HEK293 (cell line): Measurements from ENCODE around the gene MKKS.
"Not testable (repeated sequence)": the region's sequence is repeated elsewhere in the genome, so short reads cannot be mapped to it uniquely, and the experiment has no call there.

Source experiments
- CTCF ChIP-seq: fragments of 450-650 bp; formaldehyde crosslinking; IDR thresholded peaks from 2 replicates; pipeline ENCODE4 v1.5.1; 2016; ENCODE audit warnings: missing biosample characterization, missing genetic modification characterization
- ELK4 ChIP-seq: IDR thresholded peaks from 2 replicates; pipeline ENCODE4 v1.6.1; 2011; ENCODE audit warnings: mild to moderate bottlenecking, low read depth, low read length, borderline replicate concordance
- GLI4 ChIP-seq: fragments of 450-650 bp; formaldehyde crosslinking; IDR thresholded peaks from 2 replicates; pipeline ENCODE4 v1.5.1; 2016; ENCODE audit warnings: missing biosample characterization, missing genetic modification characterization
- PBX3 ChIP-seq: sonication (generic); formaldehyde crosslinking; IDR thresholded peaks from 2 replicates; pipeline ENCODE4 v1.8.1; 2022; ENCODE audit warnings: mild to moderate bottlenecking, moderate library complexity, missing genetic modification reagents
- REST ChIP-seq: fragments of 450-650 bp; formaldehyde crosslinking; IDR thresholded peaks from 2 replicates; pipeline ENCODE4 v1.5.1; 2016; ENCODE audit warnings: missing biosample characterization, missing genetic modification characterization
- TCF7L2 ChIP-seq: IDR thresholded peaks from 2 replicates; pipeline ENCODE4 v1.6.1; 2011; ENCODE audit warnings: low read depth, mild to moderate bottlenecking, inconsistent platforms, low read length, moderate library complexity, borderline replicate concordance
- ZNF148 ChIP-seq: fragments of 450-650 bp; formaldehyde crosslinking; IDR thresholded peaks from 2 replicates; pipeline ENCODE4 v1.5.0; 2017; ENCODE audit warnings: missing biosample characterization, missing genetic modification characterization, borderline replicate concordance
- ZNF292 ChIP-seq: fragments of 450-650 bp; formaldehyde crosslinking; IDR thresholded peaks from 2 replicates; pipeline ENCODE4 v1.5.1; 2016; ENCODE audit warnings: low read depth, missing biosample characterization, missing genetic modification characterization, borderline replicate concordance
- ZNF449 ChIP-seq: fragments of 450-650 bp; formaldehyde crosslinking; IDR thresholded peaks from 2 replicates; pipeline ENCODE4 v1.5.1; 2017; ENCODE audit warnings: missing biosample characterization, mild to moderate bottlenecking, missing genetic modification characterization, moderate library complexity
- ZNF473 ChIP-seq: fragments of 450-650 bp; formaldehyde crosslinking; IDR thresholded peaks from 2 replicates; pipeline ENCODE4 v1.5.1; 2017; ENCODE audit warnings: missing biosample characterization, missing genetic modification characterization
- ZNF518A ChIP-seq: fragments of 450-650 bp; formaldehyde crosslinking; conservative IDR thresholded peaks from 2 replicates; pipeline ENCODE4 v1.5.1; 2016; ENCODE audit warnings: low read depth, missing biosample characterization, missing genetic modification characterization
- ZNF621 ChIP-seq: fragments of 450-650 bp; formaldehyde crosslinking; IDR thresholded peaks from 2 replicates; pipeline ENCODE4 v1.5.1; 2017; ENCODE audit warnings: missing biosample characterization, missing genetic modification characterization
- ZNF707 ChIP-seq: fragments of 450-650 bp; formaldehyde crosslinking; IDR thresholded peaks from 2 replicates; pipeline ENCODE4 v1.5.1; 2016; ENCODE audit warnings: missing biosample characterization, missing genetic modification characterization
- ZXDB ChIP-seq: fragments of 450-650 bp; formaldehyde crosslinking; IDR thresholded peaks from 2 replicates; pipeline ENCODE4 v1.5.1; 2016; ENCODE audit warnings: missing biosample characterization, missing genetic modification characterization

GRCh38 chr20:10394752-10395151 is 39.3 kb downstream of the MKKS start:
- TF ChIP-seq ZNF473; TCF7L2; CTCF (tag by site-specific recombination); ZNF449 (tag by site-specific recombination); ZNF707; GLI4 (tag by site-specific recombination); ELK4; ZXDB (tag by site-specific recombination); REST; PBX3 (CRISPR knock-in tag); ZNF148 (tag by site-specific recombination); ZNF292 (tag by site-specific recombination); ZNF518A (tag by site-specific recombination); ZNF621 (tag by site-specific recombination): not testable (repeated sequence)
